NCI-H146 treated with DMSO at 0.1 percent for 48 hours (cell line): Measurements from ENCODE around the gene DCAF8.
A peak's percentile ranks its signal among the peaks of the same experiment; 100 is the strongest.
"Not testable (repeated sequence)": the region's sequence is repeated elsewhere in the genome, so short reads cannot be mapped to it uniquely, and the experiment has no call there.

Source experiments
- DNase-seq: peaks from one replicate; lab custom pipeline; 2025; ENCODE audit not compliant: unreplicated experiment; lab: John Stamatoyannopoulos, UW

DCAF8 gene

DNA sequence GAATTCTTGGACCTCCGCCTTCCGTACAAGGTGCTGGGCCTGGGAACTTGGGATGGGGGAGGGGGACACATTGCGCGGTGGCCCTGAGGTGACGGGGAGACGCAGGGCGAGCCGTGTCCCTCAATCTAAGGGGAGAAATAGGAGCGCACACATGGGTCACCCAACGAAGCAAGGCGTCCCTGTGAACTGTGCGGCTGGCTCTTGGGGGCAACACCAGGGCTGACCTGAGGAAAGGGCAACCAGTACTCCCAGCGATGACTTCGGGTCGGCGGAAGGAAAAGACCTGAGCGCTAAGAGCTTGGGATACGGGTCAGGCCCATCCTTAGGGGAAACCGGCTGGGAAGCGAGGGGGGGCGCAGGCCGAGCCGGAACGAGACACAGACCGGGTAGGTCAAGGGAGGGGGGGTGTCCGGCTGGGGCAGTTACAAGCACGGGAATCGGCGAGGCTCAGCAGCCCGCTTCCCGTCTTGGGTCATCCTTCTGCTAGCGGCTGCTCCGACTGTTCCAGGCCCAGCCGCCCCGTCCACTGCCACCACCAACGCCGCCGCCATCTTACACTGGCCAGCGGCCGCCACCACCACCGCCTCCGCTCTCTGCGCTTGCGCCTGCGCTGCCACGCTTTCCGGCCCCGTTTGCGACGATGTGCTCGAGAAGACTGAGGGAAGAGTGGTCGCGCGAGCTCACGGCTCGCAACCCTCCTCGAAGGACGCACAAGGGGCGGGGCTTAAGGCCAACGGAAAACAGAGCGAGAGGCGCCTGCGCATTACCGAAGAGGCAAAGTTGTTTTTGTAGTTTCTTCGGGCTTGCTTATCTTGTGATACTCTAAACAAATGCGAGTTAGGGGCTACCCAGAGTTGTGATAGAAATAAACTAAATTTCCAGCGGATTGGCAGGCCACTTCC, at the start of gene DCAF8:
TSS of gene DCAF8 (minus strand) at position 657 of the 902 bp plus-strand sequence. CDS start 18,541 bp downstream, outside the sequence.
- DNase-seq, result peak; percentile 93

DNA sequence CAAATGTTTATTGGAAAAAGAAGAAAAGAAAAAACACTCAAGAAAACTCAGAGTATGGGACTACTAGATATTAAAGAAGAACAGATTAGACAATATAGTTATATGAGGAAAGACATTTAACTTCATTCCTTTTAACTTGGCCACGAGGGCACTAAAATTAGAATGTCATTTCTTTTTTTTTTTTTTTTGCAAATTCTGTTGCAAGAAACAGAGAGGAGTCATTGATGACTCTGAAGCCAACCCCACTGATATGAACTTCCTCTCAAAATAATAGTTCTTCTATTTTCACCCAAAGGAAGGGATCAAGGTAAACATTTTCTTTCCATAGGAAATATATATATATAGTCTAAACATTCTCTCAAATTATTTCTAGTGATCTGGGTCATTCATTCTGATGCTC, 47.2 kb upstream of the DCAF8 start:
- no peak for DNase-seq

DNA sequence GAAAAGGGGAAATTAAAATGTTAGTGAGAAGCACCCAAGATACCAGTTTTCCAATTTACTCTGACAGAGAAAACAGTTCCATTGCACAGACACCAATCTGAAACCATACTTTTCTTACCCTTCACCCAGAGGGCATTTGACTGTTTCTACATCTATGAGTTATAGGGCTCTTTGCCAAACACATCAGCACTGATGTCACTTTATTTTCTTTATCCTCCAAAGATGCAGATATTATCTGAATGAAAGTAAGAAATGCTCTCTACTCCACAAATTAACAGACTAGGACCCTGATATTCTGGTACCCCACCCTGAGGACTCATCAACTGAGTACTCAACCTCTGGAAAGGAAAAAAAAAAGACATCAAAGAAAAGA, 46.8 kb upstream of the DCAF8 start:
- DNase-seq, result no peak

DNA sequence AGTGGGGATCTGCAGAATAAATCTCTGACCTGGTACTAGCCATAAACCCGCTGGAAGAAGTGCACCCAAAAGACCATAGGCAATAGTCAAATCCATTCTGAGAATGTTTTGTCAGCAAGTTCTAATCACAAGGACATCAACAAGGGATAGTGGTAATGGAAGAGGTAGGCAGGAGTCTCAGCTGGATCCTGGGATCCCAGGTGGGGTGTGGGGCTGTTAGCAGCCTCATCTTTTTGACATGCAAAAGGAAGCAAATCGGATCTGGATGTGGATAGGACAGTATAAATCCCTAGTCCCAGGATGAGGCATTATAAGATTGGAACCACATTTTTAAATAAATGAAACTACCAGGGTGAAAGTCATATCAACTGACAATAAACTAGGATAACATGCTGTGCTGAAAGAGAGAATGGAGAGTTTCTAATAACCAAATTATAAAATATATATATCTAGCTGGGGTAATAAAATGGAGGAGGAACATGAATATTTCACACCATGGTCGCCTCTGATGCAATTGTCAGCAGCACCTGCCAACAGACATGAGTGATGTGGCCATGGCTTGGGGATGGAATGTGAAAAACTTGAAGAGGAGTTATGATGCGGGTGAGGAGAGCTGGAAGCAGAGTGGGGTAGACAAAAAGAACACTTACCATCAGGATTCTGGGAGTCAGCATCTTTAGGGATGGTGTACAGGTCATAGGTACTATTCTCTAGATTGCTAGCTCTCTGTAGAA, 46.3 kb upstream of the DCAF8 start:
- no peak for DNase-seq

DNA sequence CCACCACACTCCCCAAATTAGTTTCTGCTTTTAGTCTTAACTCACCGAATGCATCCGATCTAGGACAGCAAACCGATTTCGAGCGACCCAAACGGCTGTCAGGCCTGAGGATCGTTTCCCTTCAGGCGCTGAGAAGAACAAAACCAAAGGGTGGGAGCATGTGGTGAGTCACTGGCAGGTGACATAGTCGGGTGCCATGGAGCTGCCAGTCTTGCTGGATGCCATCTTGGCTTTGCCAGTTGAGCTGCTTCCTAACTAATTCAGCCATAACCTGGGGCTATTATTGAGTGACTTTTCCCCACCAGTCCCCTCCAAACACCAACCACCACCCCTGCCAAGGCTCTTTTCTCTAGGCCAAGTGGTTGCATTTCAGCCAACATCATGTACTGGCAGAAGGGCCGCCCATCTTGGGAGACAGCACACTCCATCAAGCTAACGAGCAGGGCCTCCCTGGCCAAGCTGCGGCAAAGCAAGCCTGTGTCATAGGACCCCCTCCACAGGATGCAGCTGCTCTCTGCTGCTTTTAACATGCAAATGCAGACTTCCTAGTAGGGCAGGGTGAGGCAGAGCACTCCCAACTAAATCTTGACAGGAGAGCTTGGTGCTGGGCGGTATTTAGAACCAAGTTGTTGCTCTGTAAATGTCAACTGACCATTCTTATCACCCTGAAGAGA, 44.9 kb upstream of the DCAF8 start:
- DNase-seq, result no peak

DNA sequence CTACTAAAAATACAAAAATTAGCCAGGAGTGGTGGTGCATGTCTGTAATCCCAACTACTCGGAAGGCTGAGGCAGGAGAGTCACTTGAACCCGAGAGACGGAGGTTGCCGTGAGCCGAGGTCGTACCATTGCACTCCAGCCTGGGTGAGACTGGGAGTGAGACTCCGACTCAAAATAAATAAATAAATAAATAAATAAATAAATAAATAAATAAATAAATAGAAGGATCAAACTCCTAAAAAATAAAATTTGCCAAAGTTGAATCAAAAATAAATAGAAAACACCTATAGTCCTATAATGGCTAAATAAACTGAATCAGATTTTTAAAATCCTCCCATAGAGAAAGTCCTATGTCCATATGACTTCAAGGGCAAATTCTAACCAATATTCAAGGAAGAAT, 37.8 kb upstream of the DCAF8 start:
- DNase-seq, result no peak

DNA sequence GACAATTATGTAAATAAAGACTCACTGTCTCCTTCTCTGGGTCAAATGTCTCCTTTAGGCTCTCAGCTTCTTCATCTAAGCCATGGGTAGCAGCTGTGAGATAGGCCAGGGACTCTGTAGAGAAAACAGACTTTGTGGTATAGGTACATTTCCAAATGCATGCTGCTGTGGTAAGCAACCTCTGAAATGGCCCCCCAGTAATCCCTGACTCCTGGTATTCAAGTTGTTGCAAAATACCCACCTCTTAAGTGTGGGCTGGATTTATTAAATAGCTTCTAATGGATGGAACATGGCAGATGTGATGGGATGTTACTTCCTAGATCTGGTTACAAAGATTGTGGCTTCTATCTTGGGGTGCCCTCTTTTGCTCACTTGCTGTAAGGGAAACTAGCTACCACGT, 33.7 kb upstream of the DCAF8 start:
- no peak for DNase-seq

DNA sequence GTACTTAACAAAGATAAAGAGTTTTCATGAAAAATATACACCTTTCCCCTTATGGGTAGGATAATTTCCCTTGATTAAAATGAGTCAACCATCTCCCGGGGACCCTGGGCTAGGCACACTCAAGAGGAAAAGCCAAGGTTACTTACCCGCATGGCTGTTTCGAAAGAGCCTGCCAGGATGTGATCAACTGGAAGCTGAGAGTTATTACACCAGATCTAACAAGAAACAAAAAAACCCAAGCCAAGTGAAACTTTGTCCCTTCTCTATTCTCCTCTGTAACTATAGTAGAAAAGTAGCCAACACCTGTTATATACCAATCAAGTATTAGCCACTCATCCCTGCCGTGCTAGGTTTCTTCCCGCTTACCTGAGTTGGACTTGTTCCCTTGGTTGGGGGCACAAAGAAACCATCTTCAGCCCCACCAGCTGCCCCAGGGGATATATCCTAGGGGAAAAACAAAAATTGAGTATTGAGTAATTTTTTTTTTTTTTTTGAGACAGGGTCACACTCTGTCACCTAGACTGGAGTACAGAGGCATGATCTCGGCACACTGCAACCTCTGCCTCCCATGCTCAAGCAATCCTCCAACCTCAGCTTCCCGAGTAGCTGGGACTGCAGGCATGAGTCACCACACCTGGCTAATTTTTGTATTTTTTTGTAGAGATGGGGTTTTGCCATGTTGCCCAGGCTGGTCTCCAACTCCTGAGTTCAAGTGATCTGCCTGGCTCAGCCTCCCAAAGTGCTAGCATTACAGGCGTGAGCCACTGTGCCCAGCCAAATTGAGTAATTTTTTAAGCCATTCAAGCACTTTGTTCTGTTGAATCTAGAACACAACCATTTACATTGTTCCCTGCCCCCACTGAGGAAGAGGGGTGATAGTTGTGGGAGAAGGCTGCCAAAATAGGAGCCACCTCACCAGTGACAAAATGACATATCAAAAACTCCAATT, 30.9 kb upstream of the DCAF8 start:
- DNase-seq, result no peak

DNA sequence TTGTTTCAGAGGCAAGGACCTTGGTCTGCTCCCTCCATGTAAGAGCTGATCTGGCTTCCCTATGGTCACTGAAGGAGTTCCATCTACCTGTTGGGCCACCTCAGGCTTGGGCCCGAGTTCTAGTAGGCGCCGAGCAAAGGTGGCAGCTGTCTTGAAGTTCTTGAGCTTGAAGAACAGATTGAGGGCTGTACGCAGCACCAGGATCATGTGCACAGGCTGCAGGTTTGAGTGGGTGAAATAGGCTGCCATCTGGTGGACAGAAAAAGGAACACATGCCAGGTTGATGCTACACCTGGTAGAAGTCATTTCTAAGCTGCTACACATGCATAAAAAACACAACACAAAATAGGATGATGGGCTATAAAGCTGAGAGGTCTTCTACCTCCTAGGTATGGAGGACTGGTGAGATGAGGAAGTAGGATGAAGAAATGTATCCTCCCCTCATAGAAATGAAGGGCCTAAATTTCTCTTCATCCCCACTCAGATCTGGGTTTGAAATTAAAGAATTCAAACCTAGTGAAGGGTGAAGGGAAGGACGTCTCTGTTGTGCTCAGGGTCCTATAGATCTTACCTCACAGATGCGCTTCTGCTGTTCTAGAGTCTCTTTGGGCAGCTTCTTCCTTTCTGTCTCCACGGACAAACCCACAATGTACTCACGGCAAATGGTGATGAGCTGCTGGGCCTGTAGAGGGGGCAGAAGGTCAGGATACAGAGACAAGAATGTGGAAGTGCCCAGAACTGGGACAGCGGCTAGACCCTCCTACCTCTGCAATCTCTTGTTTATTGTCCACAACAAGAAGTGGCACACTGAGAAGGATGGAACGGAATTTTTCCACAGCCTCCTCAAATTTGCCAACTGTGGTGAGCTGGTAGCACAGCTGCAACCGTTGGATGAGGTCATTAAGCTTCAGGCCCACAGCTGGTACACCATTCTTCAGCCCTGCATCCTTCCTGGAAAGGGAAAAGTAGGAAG, 29.2 kb upstream of the DCAF8 start:
- peak; percentile 31 for DNase-seq

DNA sequence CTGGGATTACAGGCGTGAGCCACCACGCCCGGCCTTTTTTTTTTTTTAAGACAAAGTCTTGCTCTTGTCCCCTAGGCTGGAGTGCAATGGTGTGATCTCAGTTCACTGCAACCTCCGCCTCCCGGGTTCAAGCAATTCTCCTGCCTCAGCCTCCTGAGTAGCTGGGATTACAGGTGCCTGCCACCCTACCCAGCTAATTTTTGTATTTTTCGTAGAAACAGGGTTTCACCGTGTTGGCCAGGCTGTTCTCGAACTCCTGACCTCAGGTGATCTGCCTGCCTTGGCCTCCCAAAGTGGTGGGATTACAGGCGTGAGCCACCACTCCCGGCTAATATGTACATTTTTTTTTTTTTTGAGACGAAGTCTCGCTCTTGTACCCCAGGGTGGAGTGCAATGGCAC, 25.4 kb upstream of the DCAF8 start:
- not testable (repeated sequence) for DNase-seq

DNA sequence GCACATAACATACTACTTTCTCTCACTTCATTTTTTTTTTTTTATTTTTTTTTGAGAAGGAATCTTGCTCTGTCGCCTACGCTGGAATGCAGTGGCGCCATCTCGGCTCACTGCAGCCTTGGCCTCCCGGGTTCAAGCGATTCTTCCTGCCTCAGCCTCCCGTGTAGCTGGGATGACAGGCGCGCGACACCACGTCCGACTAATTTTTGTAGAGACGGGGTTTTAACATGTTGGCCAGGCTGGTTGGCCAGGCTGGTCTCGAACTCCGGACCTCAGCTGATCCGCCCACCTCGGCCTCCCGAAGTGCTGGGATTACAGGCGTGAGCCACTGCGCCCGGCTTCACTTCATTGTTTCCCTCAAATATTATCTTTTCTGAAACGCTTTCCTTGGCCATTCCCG, 23.2 kb upstream of the DCAF8 start:
- DNase-seq, result no peak

DNA sequence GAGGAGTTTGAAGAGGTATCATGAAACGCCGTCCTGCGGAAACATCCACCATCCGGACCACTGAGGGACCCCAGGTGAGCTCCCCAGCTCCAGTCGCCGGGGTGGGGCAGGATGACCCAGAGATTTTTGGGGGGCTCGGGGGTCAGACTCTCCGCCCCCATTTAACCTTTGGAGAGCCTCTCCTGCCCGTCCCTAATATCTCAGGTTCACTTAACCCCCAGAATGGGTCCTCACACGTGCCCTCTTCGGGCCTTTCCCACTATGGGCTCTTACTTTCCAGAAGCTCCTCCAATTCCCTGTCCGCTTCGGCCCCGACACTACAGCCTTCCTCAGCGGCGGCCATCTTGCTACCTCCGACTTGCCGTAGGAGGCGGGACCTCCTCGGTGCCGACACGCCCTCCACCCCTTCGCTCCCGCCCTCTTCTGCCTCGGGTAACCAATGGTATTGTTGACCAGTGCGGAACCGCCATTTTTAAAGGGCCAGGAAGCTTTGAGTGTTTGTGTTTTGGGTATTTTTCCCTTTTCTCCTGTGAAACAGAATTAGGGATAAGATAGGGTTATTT, 22.5 kb upstream of the DCAF8 start, which contains the start of gene PEX19:
TSS of gene PEX19 (minus strand) at position 352 of the 563 bp plus-strand sequence. CDS start at position 343, 9 bp downstream.
- DNase-seq, result peak; percentile 71

DNA sequence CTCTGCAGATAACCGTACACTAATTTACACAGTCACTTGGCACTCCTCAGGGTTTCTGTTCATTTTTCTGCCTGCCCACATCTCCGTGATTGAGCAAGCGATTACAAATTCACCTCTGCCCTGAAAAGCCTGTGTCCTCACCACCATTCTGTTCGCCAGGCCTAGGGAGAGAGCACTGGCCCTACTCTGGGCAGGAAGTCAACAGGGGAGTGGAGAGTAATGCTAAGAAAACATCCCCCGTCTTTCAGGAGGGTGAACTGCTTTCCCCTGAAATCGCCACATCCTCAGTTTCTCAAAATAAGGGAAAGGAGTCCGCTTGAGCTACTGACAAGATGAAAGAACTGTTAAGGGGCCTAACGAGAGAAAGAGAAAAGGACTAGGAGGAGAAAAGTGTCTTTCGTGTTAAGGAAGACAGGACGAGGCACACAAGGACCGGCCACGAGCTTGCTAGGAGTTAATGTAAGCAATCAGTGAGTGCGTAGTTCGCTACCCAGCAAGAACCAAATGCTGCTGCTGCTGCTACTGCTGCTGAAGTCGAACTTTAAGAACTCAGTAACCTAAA, 22.0 kb upstream of the DCAF8 start:
- no peak for DNase-seq

DNA sequence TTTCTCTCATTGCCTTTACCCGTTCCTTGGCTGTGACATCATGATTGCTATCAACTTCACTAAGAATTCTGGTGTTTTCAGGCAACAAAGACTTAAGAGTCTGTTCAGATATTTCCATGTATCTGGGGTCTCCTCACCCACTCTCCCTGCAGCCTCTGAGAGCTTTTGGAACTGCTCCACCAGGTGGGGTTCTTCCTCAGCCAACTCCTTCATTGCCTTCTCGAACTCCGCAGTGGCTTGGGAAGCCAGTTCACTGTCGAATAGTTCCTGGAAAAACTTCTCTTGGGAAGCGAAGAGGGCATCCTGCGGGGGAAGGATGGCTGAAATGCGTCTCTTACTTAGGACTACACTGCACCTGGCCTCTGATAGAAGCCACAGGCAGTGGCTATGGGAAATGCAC, 20.5 kb upstream of the DCAF8 start:
- DNase-seq, result no peak

DNA sequence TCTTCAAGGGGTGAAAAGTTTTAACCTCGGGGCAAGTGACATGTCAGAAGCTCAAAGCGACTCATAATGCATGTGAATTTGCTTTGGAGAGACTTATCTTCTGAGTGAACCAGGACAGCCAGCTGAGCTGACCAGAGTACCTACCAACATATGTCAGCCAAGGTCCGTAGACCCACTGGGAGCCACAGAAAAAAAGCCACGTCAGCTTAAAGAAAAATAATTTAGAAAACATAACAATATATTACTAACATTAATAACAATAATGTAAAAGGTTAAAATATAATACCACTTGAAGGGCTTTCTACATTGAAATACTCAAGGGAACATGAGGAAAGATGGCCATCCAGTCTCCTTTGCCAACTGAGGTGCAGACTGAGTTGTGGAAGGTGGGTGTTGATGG, 15.6 kb upstream of the DCAF8 start:
- DNase-seq, result no peak

DNA sequence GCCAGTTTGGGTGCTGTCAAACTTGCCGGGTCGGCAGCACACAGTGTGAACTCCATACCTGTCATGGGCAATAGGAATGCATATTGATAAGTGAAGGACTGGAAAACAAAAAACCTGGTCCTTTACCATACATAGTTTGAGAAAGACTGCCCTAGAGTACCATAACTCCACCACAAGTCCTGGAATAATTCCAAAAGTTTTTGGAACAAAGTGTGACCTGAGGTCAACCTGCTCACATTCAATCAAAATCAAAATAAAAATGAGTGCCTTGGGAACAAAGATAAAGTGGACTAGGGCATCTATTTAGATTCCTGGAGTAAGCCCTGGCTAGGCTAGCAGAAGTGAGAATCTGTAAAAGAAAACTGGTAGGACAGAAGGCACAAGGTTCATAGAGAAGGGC, 15.0 kb upstream of the DCAF8 start:
- DNase-seq, result no peak

DNA sequence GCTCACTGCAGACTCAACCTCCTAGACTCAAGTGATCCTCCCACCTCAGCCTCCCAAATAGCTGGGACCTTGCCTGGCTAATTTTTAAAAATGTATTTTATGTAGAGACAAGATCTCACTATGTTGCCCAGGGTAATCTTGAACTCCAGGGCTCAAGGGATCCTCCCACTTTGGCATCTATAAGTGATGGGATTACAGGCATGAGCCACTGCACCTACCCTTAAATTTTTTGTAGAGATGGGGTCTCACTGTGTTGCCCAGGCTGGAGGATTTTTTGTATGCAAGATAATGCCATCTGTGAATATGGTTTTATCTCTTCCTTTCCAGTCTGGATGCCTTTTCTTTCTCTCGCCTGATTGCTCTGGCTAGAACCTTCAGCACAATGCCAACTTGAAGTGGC, 8.7 kb upstream of the DCAF8 start:
- no peak for DNase-seq

DNA sequence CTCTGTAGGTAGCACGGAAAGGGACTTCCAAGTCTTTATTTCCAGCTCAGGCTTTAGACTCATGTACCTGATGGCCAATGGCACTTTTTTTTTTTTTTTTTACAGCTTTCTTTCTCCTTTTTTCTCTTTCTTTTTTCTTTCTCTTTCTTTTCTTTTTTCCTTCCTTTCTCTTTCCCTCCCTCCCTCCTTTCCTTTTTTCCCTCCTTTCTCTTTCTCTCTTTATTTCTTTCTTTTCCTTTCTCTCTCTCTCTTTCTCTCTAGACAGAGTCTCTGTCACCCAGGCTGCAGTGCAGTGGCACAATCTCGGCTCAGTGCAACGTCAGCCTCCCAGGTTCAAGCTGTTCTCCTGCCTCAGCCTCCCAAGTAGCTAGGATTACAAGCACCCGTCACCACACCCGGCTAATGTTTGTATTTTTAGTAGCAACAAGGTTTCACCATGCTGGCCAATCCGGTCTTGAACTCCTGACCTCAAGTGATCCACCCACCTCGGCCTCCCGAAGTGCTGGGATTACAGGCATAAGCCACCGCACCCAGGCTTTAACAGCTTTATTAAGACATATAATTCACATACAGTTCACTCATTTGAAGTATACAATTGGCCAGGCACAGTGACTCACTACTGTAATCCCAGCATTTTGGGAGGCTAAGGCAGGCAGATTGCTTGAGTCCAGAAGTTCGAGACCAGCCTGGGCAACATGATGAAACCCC, 5.1 kb upstream of the DCAF8 start:
- DNase-seq, result no peak
